Activated T-helper 9 cell treated with anti-CD3 and anti-CD28 coated beads, Interleukin-2, amount 50 U/mL, for 16 hours (primary cell): ENCODE measurements around the gene SRSF2.
A peak's percentile ranks its signal among the peaks of the same experiment; 100 is the strongest.
"Not testable (repeated sequence)": the region's sequence is repeated elsewhere in the genome, so short reads cannot be mapped to it uniquely, and the experiment has no call there.

ENCODE experiments used
- DNase-seq: peaks from one replicate; pipeline ENCODE4 v3.0.0-alpha.2; 2020; ENCODE audit warnings: low read depth

Gene SRSF2

DNA sequence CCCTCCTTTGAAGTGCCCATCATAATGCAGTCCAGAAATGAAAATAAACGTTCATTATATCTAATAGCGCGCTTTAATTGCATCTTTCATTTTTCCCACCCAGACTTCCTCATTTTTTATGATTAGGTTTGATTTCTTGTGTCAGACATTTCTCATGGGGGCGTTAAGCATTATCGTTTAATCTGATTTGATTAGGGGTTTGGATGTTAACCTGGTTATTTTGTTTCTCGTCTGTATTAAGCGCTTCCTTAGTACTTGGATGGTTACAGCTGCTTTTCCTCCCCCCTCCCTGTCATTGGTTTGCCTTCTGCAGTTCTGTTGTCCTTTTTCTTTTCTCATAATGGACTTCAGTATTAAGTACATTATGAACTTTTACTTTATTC, 1.3 kb upstream of the SRSF2 start:
- no peak for DNase-seq

DNA sequence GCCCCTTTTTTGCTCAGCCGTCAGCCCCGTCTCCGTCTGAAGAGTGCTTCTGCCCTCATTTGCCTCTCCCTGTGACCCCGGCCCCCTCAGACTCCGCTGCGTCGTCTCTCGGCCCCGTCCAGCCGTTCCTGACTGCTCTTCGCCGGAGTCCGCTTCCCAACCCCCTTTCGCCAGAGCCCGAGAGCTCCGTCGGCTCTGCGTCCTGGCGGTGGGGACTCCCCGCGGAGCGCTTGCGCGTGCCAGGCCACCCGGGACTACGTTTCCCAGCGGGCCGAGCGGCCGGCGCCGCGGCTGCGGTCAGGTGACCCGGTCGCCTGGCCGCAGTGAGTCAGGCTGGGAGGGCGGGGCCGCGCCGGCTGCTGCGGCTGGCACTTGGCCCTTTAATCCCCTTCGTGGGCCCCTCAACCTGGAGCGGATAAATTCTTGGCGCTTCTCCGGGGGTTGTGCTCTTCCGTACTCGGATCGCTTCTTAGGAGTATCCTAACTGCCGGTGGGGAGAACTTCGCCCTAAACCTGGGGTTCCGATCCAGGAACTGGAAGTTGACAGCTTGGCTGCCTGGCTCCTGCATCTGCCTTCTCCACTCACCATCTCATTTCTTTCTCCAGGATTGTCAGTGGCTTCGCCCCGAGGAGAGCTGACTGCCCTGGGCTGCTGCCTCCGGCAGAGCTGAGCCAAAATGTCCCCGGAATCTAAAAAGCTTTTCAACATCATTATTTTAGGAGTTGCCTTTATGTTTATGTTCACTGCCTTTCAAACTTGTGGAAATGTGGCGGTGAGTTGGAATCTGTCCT, 741 bp upstream of the SRSF2 start, which contains the start of gene MFSD11:
Gene MFSD11, plus strand, starts transcription at position 444 of the 792 bp plus-strand sequence. Its CDS starts 234 bp downstream, at position 678.
- peak; percentile 88 for DNase-seq

DNA sequence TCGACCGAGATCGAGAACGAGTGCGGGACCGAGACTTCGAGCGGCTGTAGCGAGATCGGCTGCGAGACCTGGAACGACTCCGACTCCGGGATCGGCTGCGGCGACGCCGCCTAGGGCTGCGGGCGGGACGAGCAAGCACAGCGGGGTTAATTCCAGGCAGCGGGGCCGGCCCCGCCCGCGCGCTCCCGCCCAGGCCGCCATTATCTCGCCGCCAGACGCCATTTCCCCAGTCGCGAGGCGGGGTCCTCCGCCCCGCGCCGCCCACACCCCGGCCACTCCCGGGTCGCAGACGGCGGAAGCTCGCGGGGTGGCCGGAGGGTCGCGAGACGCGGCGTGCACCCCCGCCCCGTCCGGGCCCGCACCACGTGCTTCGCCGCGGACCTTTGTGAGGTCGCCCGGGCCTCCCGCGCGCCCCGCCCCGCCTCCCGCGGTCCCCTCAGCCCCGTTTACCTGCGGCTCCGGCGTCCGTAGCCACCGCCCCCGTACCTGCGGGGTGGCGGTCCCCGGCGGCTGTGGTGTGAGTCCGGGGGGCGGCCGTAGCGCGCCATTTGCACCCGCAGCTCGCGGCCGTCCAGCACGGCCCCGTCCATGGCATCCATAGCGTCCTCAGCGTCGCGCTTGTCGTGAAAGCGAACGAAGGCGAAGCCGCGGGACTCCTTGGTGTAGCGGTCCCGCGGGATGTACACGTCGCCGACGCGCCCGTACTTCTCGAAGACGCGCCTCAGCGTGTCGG, 616 bp downstream of the SRSF2 start:
- DNase-seq, result peak; percentile 58

DNA sequence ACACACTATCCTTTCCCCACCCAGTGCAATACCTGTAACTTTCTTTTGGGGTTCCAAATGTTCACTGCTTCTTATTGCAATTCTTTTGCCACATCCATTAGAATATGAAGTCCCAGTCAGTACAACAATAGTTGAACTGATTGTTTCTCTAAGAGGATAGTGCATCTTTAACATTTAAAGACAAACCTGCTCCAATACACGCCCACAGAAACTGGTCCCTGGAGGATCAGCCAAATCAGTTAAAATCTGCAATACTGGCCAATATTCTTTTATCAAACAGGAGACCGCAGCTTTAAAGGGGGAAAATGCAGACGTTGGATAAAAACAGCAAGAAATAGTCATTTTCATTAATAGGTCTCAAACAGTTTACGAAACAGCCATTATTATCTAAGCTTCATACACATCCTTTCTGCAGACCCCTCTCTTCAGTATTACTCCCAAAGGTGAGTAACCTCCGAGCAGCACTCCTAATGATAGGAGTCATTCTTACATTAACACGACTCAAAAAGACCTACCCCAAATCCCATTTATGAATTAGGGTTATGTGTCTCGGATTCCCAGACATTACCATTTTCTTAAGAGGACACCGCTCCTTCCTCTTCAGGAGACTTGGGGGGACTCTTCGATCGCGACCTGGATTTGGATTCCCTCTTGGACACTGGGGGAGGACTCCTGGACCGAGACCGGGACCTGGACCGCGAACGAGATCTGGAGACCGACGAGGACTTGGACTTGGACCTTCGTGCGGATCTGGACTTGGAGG, 1.4 kb downstream of the SRSF2 start:
- no peak for DNase-seq

DNA sequence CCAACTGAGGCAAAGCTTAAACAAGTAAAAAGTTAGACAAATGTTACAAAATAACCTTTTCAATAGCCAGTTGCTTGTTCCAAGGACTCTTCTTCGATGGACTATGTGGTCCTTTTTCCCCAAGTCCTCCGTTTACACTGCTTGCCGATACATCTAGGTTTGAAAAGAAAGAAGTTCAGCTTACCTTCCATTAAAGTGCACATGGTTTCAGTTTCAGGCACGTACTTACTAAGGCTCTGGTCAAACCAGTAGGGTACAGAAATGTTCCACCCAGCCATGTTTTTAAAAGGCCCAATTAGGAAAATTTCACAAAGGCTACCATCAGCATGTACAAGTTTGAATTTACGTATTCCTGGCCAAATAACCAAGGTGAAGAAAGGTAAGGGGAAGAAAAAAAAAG, 2.1 kb downstream of the SRSF2 start:
- DNase-seq, result no peak

DNA sequence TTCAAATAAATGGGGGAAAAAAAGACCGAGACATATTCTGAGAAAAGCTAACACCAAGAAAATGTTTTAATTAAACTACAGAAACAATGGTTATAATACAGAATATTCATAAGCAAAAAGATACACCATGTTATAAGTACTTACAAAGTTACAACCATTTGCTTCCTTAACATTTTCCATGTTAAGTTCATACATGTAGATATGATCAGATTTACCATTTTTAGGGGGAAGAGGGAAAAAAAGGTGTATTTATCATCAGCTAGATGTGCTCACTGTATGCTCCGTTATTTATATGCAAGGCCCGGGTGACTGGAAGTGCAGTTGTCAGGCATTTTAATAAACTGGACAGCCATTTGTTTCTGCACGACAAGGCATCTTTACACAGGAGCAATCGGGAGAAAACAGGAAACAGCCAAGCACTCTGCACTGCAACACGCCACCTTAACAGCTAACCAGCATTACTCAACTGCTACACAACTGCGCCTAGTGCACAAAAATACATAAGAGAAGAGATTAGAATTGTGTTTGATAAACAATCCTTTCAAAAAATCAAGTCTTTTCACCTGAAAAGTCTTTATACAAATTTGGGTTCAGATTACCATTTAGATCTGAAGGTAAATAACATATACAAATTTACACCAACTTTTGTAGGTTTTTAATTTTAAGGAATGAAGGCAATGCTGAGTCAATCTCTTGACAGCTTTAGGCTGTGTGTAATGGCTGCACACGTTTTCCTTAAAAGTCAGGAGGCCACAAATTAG, 2.9 kb downstream of the SRSF2 start:
- DNase-seq, result no peak

DNA sequence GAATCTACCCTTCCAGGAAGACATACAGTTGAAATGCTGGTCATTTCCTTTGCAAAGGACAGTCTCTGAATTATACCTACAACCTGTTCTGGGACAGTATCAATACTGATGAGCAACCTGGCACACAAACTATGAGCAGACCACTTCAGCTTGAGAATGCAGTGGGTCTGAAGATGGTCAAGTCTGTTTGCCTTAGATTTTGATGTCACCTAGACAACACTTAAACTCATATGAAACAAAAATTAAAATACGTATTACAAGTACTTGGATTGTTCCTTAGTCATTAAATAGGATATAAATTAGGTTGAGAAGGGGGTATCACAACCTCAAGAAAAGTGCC, 3.5 kb downstream of the SRSF2 start:
- DNase-seq, result no peak

DNA sequence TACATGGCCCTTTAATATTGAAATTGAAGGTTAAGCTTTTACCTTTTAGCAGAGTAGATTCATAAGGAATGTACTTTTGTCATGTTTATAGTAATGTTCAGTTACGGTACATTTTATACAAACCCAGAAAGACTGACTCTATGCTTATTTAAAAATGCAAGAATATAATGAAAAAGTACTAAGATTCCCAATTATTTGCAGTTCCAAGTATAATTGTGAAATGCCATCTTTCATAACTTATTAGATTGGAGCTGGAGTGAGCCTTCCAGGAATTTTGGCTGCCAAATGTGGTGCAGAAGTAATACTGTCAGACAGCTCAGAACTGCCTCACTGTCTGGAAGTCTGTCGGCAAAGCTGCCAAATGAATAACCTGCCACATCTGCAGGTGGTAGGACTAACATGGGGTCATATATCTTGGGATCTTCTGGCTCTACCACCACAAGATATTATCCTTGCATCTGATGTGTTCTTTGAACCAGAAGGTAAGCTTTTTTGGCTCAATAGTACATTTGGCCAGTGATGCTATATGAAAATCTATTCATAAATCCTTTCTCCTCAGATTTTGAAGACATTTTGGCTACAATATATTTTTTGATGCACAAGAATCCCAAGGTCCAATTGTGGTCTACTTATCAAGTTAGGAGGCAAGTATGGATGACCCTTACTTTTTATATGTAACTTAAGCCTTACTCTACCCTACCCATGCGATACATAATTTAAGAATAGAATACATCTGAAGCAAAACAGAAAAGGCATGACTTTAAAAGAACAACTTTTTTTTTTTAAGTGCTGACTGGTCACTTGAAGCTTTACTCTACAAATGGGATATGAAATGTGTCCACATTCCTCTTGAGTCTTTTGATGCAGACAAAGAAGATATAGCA, 4.2 kb downstream of the SRSF2 start:
- DNase-seq, result no peak

DNA sequence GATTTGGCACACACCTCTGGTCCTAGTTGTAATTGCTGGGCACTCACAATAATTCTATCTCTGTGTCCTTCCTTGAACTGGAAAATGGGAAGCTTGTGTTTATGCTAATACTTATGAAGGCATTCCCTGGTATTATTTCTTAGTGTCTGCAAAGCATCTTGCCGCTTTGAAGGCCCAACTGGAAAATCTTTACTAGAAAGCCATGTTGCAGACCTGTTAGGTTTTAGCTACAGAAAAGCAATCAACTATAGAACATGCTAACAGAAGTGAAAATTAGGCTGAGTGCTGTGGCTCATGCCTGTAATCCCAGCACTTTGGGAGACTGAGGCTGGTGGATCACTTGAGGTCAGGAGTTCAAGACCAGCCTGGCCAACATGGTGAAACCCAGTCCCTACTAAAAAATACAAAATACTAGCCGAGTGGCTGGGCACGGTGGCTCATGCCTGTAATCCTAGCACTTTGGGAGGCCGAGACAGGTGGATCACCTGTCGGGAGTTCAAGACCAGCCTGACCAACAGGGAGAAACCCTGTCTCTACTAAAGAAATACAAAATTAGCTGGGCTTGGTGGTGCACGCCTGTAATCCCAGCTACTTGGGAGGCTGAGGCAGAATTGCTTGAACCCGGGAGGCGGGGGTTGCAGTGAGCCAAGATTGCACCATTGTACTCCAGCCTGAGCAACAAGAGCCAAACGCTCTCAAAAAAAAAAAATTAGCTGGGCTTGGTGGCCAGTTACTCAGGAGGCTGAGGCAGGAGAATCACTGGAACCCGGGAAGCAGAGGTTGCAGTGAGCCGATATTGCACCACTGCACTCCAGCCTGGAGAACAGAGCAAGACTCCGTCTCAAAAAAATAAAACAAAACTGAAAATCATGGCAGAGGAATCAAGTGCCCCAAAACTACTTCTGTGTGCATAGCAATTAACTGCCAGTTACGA, 5.1 kb downstream of the SRSF2 start:
- DNase-seq, result not testable (repeated sequence)

DNA sequence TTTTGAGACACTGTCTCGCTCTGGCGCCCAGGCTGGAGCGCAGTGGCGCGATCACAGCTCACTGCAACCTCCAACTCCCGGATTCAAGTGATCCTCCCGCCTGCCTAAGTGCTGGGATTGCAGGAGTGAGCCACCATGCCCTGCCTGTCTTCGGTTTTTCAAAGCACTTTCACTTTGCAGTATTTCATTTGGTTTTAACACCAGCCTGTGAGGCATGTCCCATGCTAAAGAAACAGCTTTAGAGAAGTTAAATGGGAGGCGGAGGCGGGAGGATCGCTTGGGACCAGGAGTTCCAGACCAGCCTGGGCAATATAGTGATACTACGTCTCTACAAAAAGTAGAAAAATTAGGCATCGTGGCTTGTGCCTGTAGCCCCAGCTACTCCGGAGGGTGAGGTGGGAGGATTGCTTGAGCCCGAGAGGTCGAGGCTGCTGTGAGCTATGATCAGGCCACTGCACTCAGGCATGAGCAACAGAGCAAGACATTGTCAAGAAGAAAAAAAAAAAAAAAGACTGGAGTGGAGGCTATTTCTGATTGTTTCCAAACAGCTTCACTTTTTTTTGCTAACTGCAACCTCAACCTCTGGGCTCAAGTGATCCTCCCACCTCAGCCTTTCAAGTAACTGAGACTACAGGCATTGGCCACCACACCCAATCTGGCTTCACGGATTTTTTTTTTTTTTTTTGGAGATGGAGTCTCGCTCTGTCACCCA, 9.2 kb downstream of the SRSF2 start:
- DNase-seq, result no peak

DNA sequence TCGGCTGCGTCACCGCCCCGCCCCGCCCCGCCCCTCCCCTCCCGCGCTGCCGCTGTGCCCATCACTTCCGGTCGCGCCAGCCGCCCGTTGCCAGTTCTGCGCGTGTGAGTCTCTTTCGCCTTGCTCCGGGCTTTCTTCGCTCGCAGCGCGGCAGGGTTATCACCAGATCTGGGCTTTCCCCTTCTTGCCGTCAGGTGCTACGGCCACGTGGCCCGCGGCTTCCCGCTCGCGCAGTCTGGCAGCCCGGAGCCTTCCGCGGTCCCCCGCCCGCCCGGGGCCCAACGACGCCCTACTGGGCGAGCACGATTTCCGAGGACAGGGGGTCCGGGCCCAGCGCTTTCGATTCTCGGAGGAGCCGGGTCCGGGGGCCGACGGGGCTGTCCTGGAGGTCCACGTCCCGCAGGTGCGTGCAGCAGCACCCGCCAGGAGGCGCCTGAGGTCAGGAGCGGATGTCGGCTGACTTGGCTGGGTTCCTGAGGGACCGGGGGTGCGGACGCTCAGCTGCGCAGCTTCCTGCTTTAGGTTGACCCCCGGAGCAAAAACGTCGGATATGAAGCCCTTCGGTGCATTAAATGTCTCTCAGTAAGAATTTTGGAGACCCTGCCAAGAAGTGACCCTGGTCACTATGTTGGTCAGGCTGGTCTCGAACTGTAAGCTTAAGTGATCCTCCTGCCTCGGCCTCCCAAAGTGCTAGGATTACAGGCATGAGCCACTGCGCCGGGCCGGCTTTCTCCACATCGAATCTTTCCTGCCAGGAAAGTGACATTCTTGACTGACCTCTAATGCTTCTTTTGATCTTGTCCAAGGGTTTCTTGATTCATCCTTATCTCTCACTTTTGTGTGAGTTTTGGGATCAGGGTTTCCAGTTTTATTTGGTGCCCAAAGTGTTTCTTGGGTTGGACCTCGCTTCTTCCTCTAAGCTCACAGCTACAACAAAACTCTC, 10.1 kb downstream of the SRSF2 start, which contains the start of gene METTL23:
Gene METTL23, plus strand, starts transcription at position 64 of the 943 bp plus-strand sequence. CDS start 2,872 bp downstream, outside the sequence.
- peak; percentile 70 for DNase-seq

DNA sequence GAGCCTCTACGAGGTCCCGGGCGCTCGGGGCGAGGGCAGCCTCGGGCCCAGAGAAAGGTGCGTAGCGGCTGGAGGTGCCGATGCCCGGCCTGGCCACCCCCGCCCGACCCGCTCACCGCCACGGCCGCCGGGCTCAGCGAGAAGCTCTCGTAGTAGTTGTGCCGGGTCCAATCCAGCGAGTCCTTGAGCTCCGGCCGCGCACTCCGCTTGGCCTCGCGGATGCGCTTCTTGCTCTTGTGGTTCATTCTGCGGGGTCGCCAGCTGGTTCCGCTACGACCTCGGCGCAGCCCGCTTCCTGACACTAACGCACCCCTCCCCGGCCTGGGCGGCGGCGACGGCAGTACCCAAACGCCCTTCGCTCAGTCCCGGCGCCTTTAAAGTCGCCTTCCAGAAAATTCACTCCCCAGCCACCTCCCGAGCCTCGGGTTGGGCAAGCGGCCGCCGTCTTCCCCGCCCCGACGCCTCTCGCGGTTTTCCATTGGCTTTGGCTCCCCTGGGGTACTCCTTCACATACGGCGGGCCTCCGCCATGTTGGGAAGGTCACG, 10.8 kb downstream of the SRSF2 start, which contains the start of gene JMJD6:
Gene JMJD6, minus strand, starts transcription at position 376 of the 545 bp plus-strand sequence. Its CDS starts 131 bp downstream, at position 245.
- DNase-seq, result peak; percentile 93

DNA sequence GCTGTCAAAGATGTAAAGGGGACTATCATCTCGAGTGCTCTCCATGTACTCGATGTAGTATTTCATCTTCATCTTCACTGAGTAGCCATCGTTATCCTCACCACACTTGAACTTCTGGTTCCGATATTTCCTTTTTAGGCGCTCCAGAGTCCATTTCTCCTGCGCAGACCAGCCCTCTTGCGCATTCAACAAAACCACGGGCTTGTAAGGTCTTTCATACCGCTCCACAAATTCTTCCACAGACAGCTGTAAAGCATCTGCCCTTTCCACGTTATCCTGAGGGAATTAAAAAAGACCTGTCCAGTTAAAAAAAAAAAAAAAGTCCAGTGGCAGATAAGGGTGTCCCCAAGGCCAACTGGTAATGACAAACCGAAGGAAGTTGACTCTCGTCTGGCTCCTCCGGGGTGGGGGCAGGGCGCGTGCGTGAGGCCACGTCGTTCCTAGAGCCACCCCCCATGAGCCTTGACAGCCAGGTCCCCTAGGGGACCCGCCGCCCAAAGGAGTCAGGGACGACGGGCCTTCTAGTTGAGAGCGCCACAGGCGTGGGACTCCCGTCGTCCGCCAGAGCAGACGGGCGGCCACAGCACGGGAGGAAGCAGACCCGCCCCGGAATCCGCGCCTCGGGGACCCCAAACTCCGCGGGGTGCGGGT, 11.4 kb downstream of the SRSF2 start:
- DNase-seq, result peak; percentile 67

DNA sequence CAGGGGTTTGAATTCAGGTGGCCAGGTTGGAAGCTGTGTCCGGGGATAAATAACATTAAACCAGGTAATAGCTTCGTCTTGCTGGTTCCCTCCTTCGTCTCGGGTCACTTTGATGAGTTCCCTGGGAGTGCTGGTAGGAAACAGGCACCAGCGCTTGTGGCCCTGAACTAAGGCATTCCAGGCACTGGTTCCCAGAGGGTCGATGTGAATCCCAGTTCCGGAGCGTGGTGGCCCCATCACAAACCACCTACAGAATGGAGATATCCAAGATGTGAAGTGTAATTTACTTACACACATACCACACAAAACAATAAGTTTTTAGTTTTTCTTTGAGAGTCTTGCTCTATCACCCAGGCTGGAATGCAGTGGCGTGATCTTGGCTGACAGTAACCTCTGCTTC, 13.3 kb downstream of the SRSF2 start:
- DNase-seq, result no peak

DNA sequence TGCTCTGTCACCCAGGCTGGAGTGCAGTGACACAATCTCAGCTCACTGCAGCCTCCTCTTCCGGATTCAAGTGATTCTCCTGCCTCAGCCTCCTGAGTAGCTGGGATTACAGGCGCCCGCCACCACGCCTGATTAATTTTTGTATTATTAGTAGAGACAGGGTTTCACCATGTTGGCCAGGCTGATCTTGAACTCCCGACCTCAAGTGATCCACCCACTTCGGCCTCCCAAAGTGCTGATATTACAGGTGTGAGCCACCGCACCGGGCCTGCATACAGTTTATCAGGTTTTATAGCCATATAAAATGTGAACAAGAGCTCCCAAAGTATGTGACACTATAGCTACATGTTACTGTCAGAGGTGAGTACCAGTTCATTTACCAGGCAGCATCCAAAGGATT, 14.2 kb downstream of the SRSF2 start:
- DNase-seq, result not testable (repeated sequence)

DNA sequence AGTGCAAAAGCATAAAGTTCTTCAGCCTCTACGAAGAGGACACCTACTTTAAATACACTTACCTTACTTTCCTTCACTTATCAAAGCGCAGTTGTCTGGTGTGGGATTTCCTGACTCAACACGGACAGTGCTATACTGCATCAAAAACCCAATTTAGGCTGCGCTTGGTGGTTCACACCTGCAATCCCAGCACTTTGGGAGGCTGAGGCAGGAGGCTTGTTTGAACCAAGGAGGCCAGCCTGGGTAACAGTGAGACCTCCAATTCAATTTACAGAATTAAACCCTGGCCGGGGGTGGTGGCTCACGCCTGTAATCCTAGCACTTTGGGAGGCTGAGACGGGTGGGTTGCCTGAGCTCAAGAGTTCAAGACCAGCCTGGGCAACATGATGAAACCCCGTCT, 14.9 kb downstream of the SRSF2 start:
- no peak for DNase-seq

DNA sequence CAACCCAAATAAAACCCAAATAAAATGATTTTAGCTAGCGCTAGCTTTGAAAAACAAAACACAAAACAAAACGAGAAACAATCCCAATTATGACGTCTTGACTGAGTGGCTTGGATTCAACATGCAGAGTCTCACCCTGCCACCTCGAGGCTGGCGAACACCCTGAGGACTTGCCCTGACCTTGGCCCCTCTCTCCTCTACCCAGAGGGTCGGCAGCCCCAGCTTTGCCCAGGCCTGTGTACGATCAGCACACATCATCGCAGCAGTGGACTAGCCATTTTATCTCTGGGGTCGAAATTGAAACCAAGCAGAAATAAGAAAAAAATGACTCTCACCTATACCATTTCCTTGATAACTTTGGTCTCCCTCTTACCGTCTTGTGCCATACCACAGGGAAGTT, 15.7 kb downstream of the SRSF2 start:
- no peak for DNase-seq
